Mucosa of rectum (tissue), 2 donors: ENCODE data around the gene PANK1.

Experiments used
- H3K27ac ChIP-seq, 2 donors: one replicate each; pipeline ENCODE4 v1.7.0; 2013; ENCODE audit warnings: inconsistent platforms in 2 of 2, low read depth in 2 of 2, low read length in 2 of 2
- H3K27me3 ChIP-seq, 2 donors: one replicate each; pipeline ENCODE4 v1.7.0; 2013; ENCODE audit warnings: low read length in 2 of 2; ENCODE audit not compliant: control insufficient read depth in 2 of 2, insufficient read depth in 2 of 2
- H3K36me3 ChIP-seq, 2 donors: one replicate each; pipeline ENCODE4 v1.7.0; 2013; ENCODE audit warnings: low read length in 2 of 2; ENCODE audit not compliant: control insufficient read depth in 2 of 2, insufficient read depth in 2 of 2
- H3K4me1 ChIP-seq, 2 donors: one replicate each; pipeline ENCODE4 v1.7.0; 2013; ENCODE audit warnings: low read length in 2 of 2, mild to moderate bottlenecking in 1 of 2; ENCODE audit not compliant: control insufficient read depth in 2 of 2, insufficient read depth in 2 of 2
- H3K4me3 ChIP-seq, 2 donors: one replicate each; pipeline ENCODE4 v1.7.0; 2013; ENCODE audit warnings: low read length in 2 of 2
- H3K9ac ChIP-seq, 2 donors: one replicate each; pipeline ENCODE4 v1.7.0; 2013; ENCODE audit warnings: low read length in 2 of 2, low read depth in 1 of 2, mild to moderate bottlenecking in 1 of 2
- H3K9me3 ChIP-seq, 2 donors: one replicate each; pipeline ENCODE4 v1.7.0; 2013; ENCODE audit warnings: low read length in 2 of 2; ENCODE audit not compliant: control insufficient read depth in 2 of 2
- donor health status: healthy.
- donor health status: Normal muscosa, but diverticular disease.

PANK1 gene

GRCh38 chr10:89565180-89565579 lies 79.9 kb downstream of the PANK1 start:
- no peaks in the 10 kb centered on the region for H3K9me3 ChIP-seq
- no peaks in the 10 kb centered on the region for H3K4me1 ChIP-seq
- no peaks in the 10 kb centered on the region for H3K36me3 ChIP-seq
- no peaks in the 10 kb centered on the region for H3K27me3 ChIP-seq
- no peak overlapping the region for H3K27ac ChIP-seq
- H3K4me3 ChIP-seq: no peak overlapping the region
- no peak overlapping the region for H3K9ac ChIP-seq

GRCh38 chr10:89563861-89564478 lies 81.1 kb downstream of the PANK1 start:
- H3K9me3 ChIP-seq: no peaks in the 10 kb centered on the region
- H3K36me3 ChIP-seq: no peaks in the 10 kb centered on the region
- no peak overlapping the region for H3K4me3 ChIP-seq
- H3K9ac ChIP-seq: no peak overlapping the region
- H3K27me3 ChIP-seq: no peaks in the 10 kb centered on the region
- no peak overlapping the region for H3K27ac ChIP-seq
- H3K4me1 ChIP-seq: no peaks in the 10 kb centered on the region

GRCh38 chr10:89563311-89563710 lies 81.7 kb downstream of the PANK1 start:
- H3K27ac ChIP-seq: no peak overlapping the region
- H3K9me3 ChIP-seq: no peaks in the 10 kb centered on the region
- no peaks in the 10 kb centered on the region for H3K36me3 ChIP-seq
- no peak overlapping the region for H3K4me3 ChIP-seq
- H3K9ac ChIP-seq: no peak overlapping the region
- H3K4me1 ChIP-seq: no peaks in the 10 kb centered on the region
- no peaks in the 10 kb centered on the region for H3K27me3 ChIP-seq

GRCh38 chr10:89556600-89556999 lies 88.4 kb downstream of the PANK1 start:
- Histone ChIP-seq H3K4me1 (no peaks in the 10 kb centered on the region), H3K27me3 (no peaks in the 10 kb centered on the region), H3K36me3 (no peaks in the 10 kb centered on the region), H3K27ac (no peak overlapping the region), H3K9ac (no peak overlapping the region), H3K4me3 (no peak overlapping the region), H3K9me3 (no peaks in the 10 kb centered on the region)

- Histone ChIP-seq H3K27ac (no peak overlapping the region), H3K36me3 (no peaks in the 10 kb centered on the region), H3K4me3 (no peak overlapping the region), H3K27me3 (no peaks in the 10 kb centered on the region), H3K9me3 (no peaks in the 10 kb centered on the region), H3K4me1 (no peaks in the 10 kb centered on the region), H3K9ac (no peak overlapping the region)
Observed at GRCh38 chr10:89555688-89556445, 89.2 kb downstream of the PANK1 start.

GRCh38 chr10:89554433-89554832 lies 90.6 kb downstream of the PANK1 start:
- Histone ChIP-seq H3K9ac (no peak overlapping the region), H3K9me3 (no peaks in the 10 kb centered on the region), H3K27ac (no peak overlapping the region), H3K4me1 (no peaks in the 10 kb centered on the region), H3K36me3 (no peaks in the 10 kb centered on the region), H3K27me3 (no peaks in the 10 kb centered on the region), H3K4me3 (no peak overlapping the region)

GRCh38 chr10:89553064-89553734 lies 91.8 kb downstream of the PANK1 start:
- no peak overlapping the region for H3K4me3 ChIP-seq
- no peaks in the 10 kb centered on the region for H3K4me1 ChIP-seq
- no peak overlapping the region for H3K27ac ChIP-seq
- no peaks in the 10 kb centered on the region for H3K9me3 ChIP-seq
- no peaks in the 10 kb centered on the region for H3K27me3 ChIP-seq
- H3K9ac ChIP-seq: no peak overlapping the region
- H3K36me3 ChIP-seq: no peaks in the 10 kb centered on the region

- H3K27me3 ChIP-seq: no peaks in the 10 kb centered on the region
- no peaks in the 10 kb centered on the region for H3K9me3 ChIP-seq
- H3K36me3 ChIP-seq: no peaks in the 10 kb centered on the region
- H3K9ac ChIP-seq: no peak overlapping the region
- H3K27ac ChIP-seq: no peak overlapping the region
- H3K4me3 ChIP-seq: no peak overlapping the region
- H3K4me1 ChIP-seq: no peaks in the 10 kb centered on the region
Observed at GRCh38 chr10:89552213-89552612, 92.8 kb downstream of the PANK1 start.

- no peaks in the 10 kb centered on the region for H3K9me3 ChIP-seq
- H3K36me3 ChIP-seq: no peaks in the 10 kb centered on the region
- no peaks in the 10 kb centered on the region for H3K4me1 ChIP-seq
- H3K9ac ChIP-seq: no peak overlapping the region
- H3K4me3 ChIP-seq: no peak overlapping the region
- no peaks in the 10 kb centered on the region for H3K27me3 ChIP-seq
- no peak overlapping the region for H3K27ac ChIP-seq
Observed at GRCh38 chr10:89550509-89550908, 94.5 kb downstream of the PANK1 start.

- Histone ChIP-seq H3K9me3 (no peaks in the 10 kb centered on the region), H3K4me1 (no peaks in the 10 kb centered on the region), H3K27ac (no peak overlapping the region), H3K27me3 (no peaks in the 10 kb centered on the region), H3K36me3 (no peaks in the 10 kb centered on the region), H3K9ac (no peak overlapping the region), H3K4me3 (no peak overlapping the region)
Observed at GRCh38 chr10:89549510-89549909, 95.5 kb downstream of the PANK1 start.
